HCT116 (cell line): ENCODE data around the gene IGFBP1. TPM values are rescaled to one million over a fixed set of nuclear protein-coding genes. Genes with fewer than 3 reads are reported as not detected.

Source experiments
- ATAC-seq: fragments of 200-7000 bp; cut with Tn5 transposase; 2 replicates; pipeline ENCODE4 v1.9.1; 2020; ENCODE audit warnings: mild to moderate bottlenecking, moderate library complexity
- BruUV-seq: library from RNA; stranded (reverse); fragments of 400-500 nt; replicated peaks from 2 replicates; lab custom pipeline; 2021; lab: Mats Ljungman, UMichigan
- CTCF ChIA-PET: fragments of 300-600 bp; sonication (Branson Sonifier 250); formaldehyde crosslinking; loops from one replicate; lab custom pipeline; 2021; ENCODE audit warnings: antibody characterized with exemption; lab: Charles Lee
- POLR2A ChIA-PET: fragments of 300-600, 350-600 bp; sonication (Branson Sonifier 250); formaldehyde crosslinking; loops from one replicate; lab custom pipeline; 2021; ENCODE audit warnings: antibody characterized with exemption; lab: Charles Lee
- RAD21 ChIA-PET, 2 experiments: fragments of 300-600 bp; sonication (Branson Sonifier 250); formaldehyde crosslinking; loops; one replicate each; lab custom pipeline; 2023; ENCODE audit warnings: low total read pairs in 2 of 2; ENCODE audit not compliant: uncharacterized antibody in 2 of 2, unreplicated experiment in 2 of 2, low non-redundant PET in 1 of 2; lab: Charles Lee
- DNase-seq: peaks from one replicate; pipeline ENCODE4 v3.0.0-alpha.2; 2010; ENCODE audit warnings: low read depth, low spot score
- H2AFZ ChIP-seq: fragments of 200-600 bp; shearing (Covaris generic), sonication (generic); 2 replicates; pipeline ENCODE4 v1.6.1; 2017; ENCODE audit warnings: low read depth, mixed run types, mixed read lengths, antibody characterized with exemption, low read length; ENCODE audit not compliant: poor library complexity, severe bottlenecking
- H3K27ac ChIP-seq: 2 replicates; pipeline ENCODE4 v1.5.1; 2012; ENCODE audit warnings: low read depth, low read length
- H3K27me3 ChIP-seq: fragments of 200-600 bp; sonication (generic); 2 replicates; pipeline ENCODE4 v1.6.1; 2016; ENCODE audit warnings: mixed run types, low read length, mixed read lengths; ENCODE audit not compliant: insufficient read depth
- H3K36me3 ChIP-seq, 2 experiments: fragments of 200-500 bp in 1 of 2; fragments of 200-600 bp in 1 of 2; sonication (Bioruptor generic) in 1 of 2; sonication (generic) in 1 of 2; 2 replicates each; pipeline versions ENCODE4 v1.5.1 to v1.6.1; 2014 to 2016; ENCODE audit warnings: low read length in 2 of 2, inconsistent platforms in 1 of 2, mixed read lengths in 1 of 2, mixed run types in 1 of 2; ENCODE audit not compliant: insufficient read depth in 2 of 2, control insufficient read depth in 1 of 2
- H3K4me1 ChIP-seq, 2 experiments: fragments of 200-600 bp in 1 of 2; sonication (generic) in 1 of 2; 2 replicates each; pipeline versions ENCODE4 v1.5.1 to v1.6.1; 2012 to 2017; ENCODE audit warnings: low read length in 2 of 2, inconsistent platforms in 1 of 2, mild to moderate bottlenecking in 1 of 2, mixed read lengths in 1 of 2, mixed run types in 1 of 2, moderate library complexity in 1 of 2; ENCODE audit not compliant: insufficient read depth in 2 of 2, control insufficient read depth in 1 of 2
- H3K4me2 ChIP-seq: fragments of 200-600 bp; sonication (generic); 2 replicates; pipeline ENCODE4 v1.6.1; 2017; ENCODE audit warnings: mixed run types, low read length, mixed read lengths
- H3K4me3 ChIP-seq, 2 experiments: fragments of 200-600 bp in 1 of 2; sonication (generic) in 1 of 2; replicated peaks in 1 of 2; 2 replicates each; pipeline ENCODE4 v1.5.1; 2011 to 2016; ENCODE audit warnings: low read length in 2 of 2, control low read depth in 1 of 2, low read depth in 1 of 2, mild to moderate bottlenecking in 1 of 2, mixed read lengths in 1 of 2, mixed run types in 1 of 2
- H3K79me2 ChIP-seq: fragments of 200-600 bp; sonication (generic); 2 replicates; pipeline ENCODE4 v1.6.1; 2017; ENCODE audit warnings: mild to moderate bottlenecking, mixed run types, low read length, moderate library complexity, mixed read lengths; ENCODE audit not compliant: insufficient read depth
- H3K9ac ChIP-seq: fragments of 200-600 bp; sonication (generic); 2 replicates; pipeline ENCODE4 v1.6.1; 2016; ENCODE audit warnings: low read length, mixed read lengths
- H3K9me2 ChIP-seq: fragments of 200-600 bp; sonication (generic), shearing (Covaris generic); 2 replicates; pipeline ENCODE4 v1.6.1; 2017; ENCODE audit warnings: mixed run types, mild to moderate bottlenecking, moderate library complexity; ENCODE audit not compliant: insufficient read depth
- H3K9me3 ChIP-seq, 2 experiments: fragments of 200-500 bp in 1 of 2; fragments of 200-600 bp in 1 of 2; sonication (Bioruptor generic) in 1 of 2; sonication (generic) in 1 of 2; 2 replicates each; pipeline ENCODE4 v1.6.1; 2014 to 2017; ENCODE audit warnings: low read length in 2 of 2, mixed read lengths in 2 of 2, inconsistent platforms in 1 of 2, low read depth in 1 of 2, mild to moderate bottlenecking in 1 of 2, mixed run types in 1 of 2, moderate library complexity in 1 of 2; ENCODE audit not compliant: control insufficient read depth in 1 of 2, insufficient read depth in 1 of 2
- H4K20me1 ChIP-seq: fragments of 200-600 bp; sonication (generic), shearing (Covaris generic); 2 replicates; pipeline ENCODE4 v1.6.1; 2017; ENCODE audit warnings: mixed run types, mild to moderate bottlenecking, moderate library complexity; ENCODE audit not compliant: insufficient read depth
- CBX3 ChIP-seq: IDR thresholded peaks from 2 replicates; pipeline ENCODE4 v1.6.1; 2012; ENCODE audit warnings: low read depth
- CEBPB ChIP-seq: IDR thresholded peaks from 2 replicates; pipeline ENCODE4 v1.6.1; 2012; ENCODE audit warnings: low read depth
- EGR1 ChIP-seq: IDR thresholded peaks from 2 replicates; pipeline ENCODE4 v1.6.1; 2012; ENCODE audit warnings: low read depth
- ELF1 ChIP-seq: IDR thresholded peaks from 2 replicates; pipeline ENCODE4 v1.6.1; 2012; ENCODE audit warnings: low read depth, borderline replicate concordance
- EZH2 ChIP-seq: fragments of 200-600 bp; sonication (generic); IDR thresholded peaks from 2 replicates; pipeline ENCODE4 v1.6.1; 2017; ENCODE audit warnings: antibody characterized with exemption, mixed run types
- JUND ChIP-seq: IDR thresholded peaks from 2 replicates; pipeline ENCODE4 v1.6.1; 2012
- POLR2A ChIP-seq: IDR thresholded peaks from 2 replicates; pipeline ENCODE4 v1.7.0; 2011; ENCODE audit warnings: borderline replicate concordance; ENCODE audit not compliant: insufficient read depth, insufficient read length; ENCODE audit errors: extremely low read depth
- POLR2AphosphoS5 ChIP-seq: IDR thresholded peaks from 2 replicates; pipeline ENCODE4 v1.6.1; 2011; ENCODE audit warnings: mild to moderate bottlenecking, low read depth, low read length, moderate library complexity
- RAD21 ChIP-seq: IDR thresholded peaks from 2 replicates; pipeline ENCODE4 v1.6.1; 2012; ENCODE audit warnings: low read depth, mild to moderate bottlenecking
- SIN3A ChIP-seq: IDR thresholded peaks from 2 replicates; pipeline ENCODE4 v1.6.1; 2012; ENCODE audit warnings: low read depth
- SP1 ChIP-seq: IDR thresholded peaks from 2 replicates; pipeline ENCODE4 v1.6.1; 2012; ENCODE audit warnings: low read depth
- SRF ChIP-seq: IDR thresholded peaks from 2 replicates; pipeline ENCODE4 v1.6.1; 2012; ENCODE audit warnings: low read depth
- TCF7L2 ChIP-seq: IDR thresholded peaks from 2 replicates; pipeline ENCODE4 v1.7.0; 2011; ENCODE audit warnings: borderline replicate concordance, inconsistent platforms; ENCODE audit not compliant: insufficient read depth, insufficient read length; ENCODE audit errors: extremely low read depth
- YY1 ChIP-seq: IDR thresholded peaks from 2 replicates; pipeline ENCODE4 v1.6.1; 2011; ENCODE audit warnings: low read length, low read depth, moderate library complexity, mild to moderate bottlenecking; ENCODE audit not compliant: insufficient replicate concordance; ENCODE audit errors: extremely low read depth
- ZNF274 ChIP-seq: fragments of 200-500 bp; sonication (Bioruptor generic); IDR thresholded peaks from 2 replicates; pipeline ENCODE4 v1.6.1; 2014; ENCODE audit warnings: mild to moderate bottlenecking, low read depth, low read length, inconsistent platforms
- intact Hi-C: fragments of 100-400 bp; cut with micrococcal nuclease; formaldehyde crosslinking; loops from 2 replicates; pipeline ENCODE4 v1.10.0; 2022
- total RNA-seq: library from RNA; stranded (reverse); gene quantifications from one replicate; pipeline ENCODE4 v1.2.1, GENCODE V29; 2021; ENCODE audit not compliant: unreplicated experiment
- TF ChIP-seq, protein P1 (sequence below): IDR thresholded peaks from 2 replicates; pipeline ENCODE4 v1.6.1; 2012
- TF ChIP-seq, protein P2 (sequence below): IDR thresholded peaks from 2 replicates; pipeline ENCODE4 v1.6.1; 2012; ENCODE audit warnings: low read depth
- TF ChIP-seq, protein P3 (sequence below), 3 experiments: fragments of 200-600 bp in 1 of 3; sonication (generic) in 1 of 3; IDR thresholded peaks in 2 of 3; conservative IDR thresholded peaks in 1 of 3; 2 replicates each; pipeline ENCODE4 v1.5.1; 2012 to 2017; ENCODE audit warnings: low read depth in 2 of 3, low read length in 2 of 3, antibody characterized with exemption in 1 of 3, borderline replicate concordance in 1 of 3, control low read depth in 1 of 3, mild to moderate bottlenecking in 1 of 3, mixed read lengths in 1 of 3, mixed run types in 1 of 3, moderate library complexity in 1 of 3; ENCODE audit not compliant: insufficient read depth in 1 of 3
- TF ChIP-seq, protein P4 (sequence below): IDR thresholded peaks from 2 replicates; pipeline ENCODE4 v1.6.1; 2011; ENCODE audit warnings: mild to moderate bottlenecking, low read length, moderate library complexity; ENCODE audit not compliant: insufficient replicate concordance; ENCODE audit errors: extremely low read depth
- TF ChIP-seq, protein P5 (sequence below): IDR thresholded peaks from 2 replicates; pipeline ENCODE4 v1.6.1; 2012

Gene IGFBP1
- total RNA-seq, 1 experiment from 2014 or later: 0.20 TPM

DNA sequence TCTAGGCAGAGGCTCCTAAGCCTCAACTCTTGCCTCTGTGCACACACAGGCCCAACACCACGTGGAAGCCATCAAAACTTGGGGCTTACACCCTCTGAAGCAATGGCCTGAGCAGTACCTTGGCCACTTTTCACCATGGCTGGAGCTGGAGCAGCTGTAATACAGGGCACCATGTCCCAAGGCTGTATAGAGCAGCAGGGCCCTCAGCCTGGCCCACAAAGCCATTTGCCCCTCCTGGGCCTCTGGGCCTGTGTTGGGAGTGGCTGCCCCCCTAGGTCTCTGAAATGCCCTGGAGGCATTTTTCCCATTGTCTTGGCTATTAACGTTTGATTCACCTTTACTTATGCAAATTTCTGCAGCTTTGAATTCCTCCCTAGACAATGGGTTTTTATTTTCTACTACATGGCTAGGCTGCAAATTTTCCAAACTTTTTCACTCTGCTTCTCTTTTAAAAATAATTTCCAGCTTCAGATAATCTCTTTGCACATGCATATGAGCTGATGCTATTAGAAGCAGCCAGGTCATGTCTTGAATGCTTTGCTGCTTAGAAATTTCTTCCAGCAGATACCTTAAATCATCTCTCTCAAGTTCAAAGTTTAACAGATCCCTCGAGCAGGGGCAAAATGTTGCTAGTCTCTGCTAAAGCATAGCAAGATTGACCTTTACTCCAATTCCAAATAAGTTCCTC, 9.7 kb upstream of the IGFBP1 start:
- no peak overlapping the region for H3K4me3 ChIP-seq
- DNase-seq (no peak), ATAC-seq (no peak)
- BruUV-seq: no TSS peak
- no peaks in the 10 kb centered on the region for H3K36me3 ChIP-seq
- no peaks in the 10 kb centered on the region for H3K79me2 ChIP-seq
- H4K20me1 ChIP-seq: no peaks in the 10 kb centered on the region
- POLR2A ChIA-PET: no interaction called here
- no peak overlapping the region for H3K9ac ChIP-seq
- H3K27me3 ChIP-seq: no peaks in the 10 kb centered on the region
- H3K9me3 ChIP-seq: no peaks in the 10 kb centered on the region
- peaks cover 0 to 13% of the 10 kb centered on the region in 2 experiments; a peak in 2 of 4 replicates for H3K4me1 ChIP-seq
- H2AFZ ChIP-seq: no peak overlapping the region
- CTCF ChIA-PET: no interaction called here
- H3K4me2 ChIP-seq: no peak overlapping the region
- no peak overlapping the region for H3K27ac ChIP-seq
- no peaks in the 10 kb centered on the region for H3K9me2 ChIP-seq
- intact Hi-C loops: no loop called here
- no peak for TF ChIP-seq POLR2AphosphoS5
- TF ChIP-seq ELF1: no peak
- TF ChIP-seq RAD21: no peak
- TF ChIP-seq SRF: no peak
- TF ChIP-seq, protein P1, sequence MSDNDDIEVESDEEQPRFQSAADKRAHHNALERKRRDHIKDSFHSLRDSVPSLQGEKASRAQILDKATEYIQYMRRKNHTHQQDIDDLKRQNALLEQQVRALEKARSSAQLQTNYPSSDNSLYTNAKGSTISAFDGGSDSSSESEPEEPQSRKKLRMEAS: no peak
- no peak for TF ChIP-seq JUND
- no peak for TF ChIP-seq SP1
- no peak for TF ChIP-seq SIN3A
- TF ChIP-seq CBX3: no peak
- no peak for TF ChIP-seq CEBPB
- TF ChIP-seq, protein P2, sequence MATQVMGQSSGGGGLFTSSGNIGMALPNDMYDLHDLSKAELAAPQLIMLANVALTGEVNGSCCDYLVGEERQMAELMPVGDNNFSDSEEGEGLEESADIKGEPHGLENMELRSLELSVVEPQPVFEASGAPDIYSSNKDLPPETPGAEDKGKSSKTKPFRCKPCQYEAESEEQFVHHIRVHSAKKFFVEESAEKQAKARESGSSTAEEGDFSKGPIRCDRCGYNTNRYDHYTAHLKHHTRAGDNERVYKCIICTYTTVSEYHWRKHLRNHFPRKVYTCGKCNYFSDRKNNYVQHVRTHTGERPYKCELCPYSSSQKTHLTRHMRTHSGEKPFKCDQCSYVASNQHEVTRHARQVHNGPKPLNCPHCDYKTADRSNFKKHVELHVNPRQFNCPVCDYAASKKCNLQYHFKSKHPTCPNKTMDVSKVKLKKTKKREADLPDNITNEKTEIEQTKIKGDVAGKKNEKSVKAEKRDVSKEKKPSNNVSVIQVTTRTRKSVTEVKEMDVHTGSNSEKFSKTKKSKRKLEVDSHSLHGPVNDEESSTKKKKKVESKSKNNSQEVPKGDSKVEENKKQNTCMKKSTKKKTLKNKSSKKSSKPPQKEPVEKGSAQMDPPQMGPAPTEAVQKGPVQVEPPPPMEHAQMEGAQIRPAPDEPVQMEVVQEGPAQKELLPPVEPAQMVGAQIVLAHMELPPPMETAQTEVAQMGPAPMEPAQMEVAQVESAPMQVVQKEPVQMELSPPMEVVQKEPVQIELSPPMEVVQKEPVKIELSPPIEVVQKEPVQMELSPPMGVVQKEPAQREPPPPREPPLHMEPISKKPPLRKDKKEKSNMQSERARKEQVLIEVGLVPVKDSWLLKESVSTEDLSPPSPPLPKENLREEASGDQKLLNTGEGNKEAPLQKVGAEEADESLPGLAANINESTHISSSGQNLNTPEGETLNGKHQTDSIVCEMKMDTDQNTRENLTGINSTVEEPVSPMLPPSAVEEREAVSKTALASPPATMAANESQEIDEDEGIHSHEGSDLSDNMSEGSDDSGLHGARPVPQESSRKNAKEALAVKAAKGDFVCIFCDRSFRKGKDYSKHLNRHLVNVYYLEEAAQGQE: no peak
- TF ChIP-seq ZNF274: no peak
- TF ChIP-seq POLR2A: no peak
- TF ChIP-seq, protein P3, sequence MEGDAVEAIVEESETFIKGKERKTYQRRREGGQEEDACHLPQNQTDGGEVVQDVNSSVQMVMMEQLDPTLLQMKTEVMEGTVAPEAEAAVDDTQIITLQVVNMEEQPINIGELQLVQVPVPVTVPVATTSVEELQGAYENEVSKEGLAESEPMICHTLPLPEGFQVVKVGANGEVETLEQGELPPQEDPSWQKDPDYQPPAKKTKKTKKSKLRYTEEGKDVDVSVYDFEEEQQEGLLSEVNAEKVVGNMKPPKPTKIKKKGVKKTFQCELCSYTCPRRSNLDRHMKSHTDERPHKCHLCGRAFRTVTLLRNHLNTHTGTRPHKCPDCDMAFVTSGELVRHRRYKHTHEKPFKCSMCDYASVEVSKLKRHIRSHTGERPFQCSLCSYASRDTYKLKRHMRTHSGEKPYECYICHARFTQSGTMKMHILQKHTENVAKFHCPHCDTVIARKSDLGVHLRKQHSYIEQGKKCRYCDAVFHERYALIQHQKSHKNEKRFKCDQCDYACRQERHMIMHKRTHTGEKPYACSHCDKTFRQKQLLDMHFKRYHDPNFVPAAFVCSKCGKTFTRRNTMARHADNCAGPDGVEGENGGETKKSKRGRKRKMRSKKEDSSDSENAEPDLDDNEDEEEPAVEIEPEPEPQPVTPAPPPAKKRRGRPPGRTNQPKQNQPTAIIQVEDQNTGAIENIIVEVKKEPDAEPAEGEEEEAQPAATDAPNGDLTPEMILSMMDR (IDR thresholded peaks at IDR 0.05 in 2 of 3, conservative IDR thresholded peaks at IDR 0.05 in 1 of 3; ENCODE audit: borderline replicate concordance in 1 of 3, insufficient read depth in 1 of 3, low read depth in 2 of 3, low read length in 2 of 3): no peak
- TF ChIP-seq, protein P4, sequence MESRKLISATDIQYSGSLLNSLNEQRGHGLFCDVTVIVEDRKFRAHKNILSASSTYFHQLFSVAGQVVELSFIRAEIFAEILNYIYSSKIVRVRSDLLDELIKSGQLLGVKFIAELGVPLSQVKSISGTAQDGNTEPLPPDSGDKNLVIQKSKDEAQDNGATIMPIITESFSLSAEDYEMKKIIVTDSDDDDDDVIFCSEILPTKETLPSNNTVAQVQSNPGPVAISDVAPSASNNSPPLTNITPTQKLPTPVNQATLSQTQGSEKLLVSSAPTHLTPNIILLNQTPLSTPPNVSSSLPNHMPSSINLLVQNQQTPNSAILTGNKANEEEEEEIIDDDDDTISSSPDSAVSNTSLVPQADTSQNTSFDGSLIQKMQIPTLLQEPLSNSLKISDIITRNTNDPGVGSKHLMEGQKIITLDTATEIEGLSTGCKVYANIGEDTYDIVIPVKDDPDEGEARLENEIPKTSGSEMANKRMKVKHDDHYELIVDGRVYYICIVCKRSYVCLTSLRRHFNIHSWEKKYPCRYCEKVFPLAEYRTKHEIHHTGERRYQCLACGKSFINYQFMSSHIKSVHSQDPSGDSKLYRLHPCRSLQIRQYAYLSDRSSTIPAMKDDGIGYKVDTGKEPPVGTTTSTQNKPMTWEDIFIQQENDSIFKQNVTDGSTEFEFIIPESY: no peak
- TF ChIP-seq YY1: no peak
- TF ChIP-seq, protein P5, sequence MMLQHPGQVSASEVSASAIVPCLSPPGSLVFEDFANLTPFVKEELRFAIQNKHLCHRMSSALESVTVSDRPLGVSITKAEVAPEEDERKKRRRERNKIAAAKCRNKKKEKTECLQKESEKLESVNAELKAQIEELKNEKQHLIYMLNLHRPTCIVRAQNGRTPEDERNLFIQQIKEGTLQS: no peak
- no peak for TF ChIP-seq TCF7L2
- TF ChIP-seq EZH2: no peak
- no peak for TF ChIP-seq EGR1
- RAD21 ChIA-PET: no interaction called here
